HG03354 (cell line): ENCODE measurements around the gene ACAP3.

Source experiments
- ATAC-seq: cut with Tn5 transposase; IDR thresholded peaks from one replicate; pipeline ENCODE4 v1.9.1; 2021; ENCODE audit warnings: mild to moderate bottlenecking; ENCODE audit not compliant: unreplicated experiment, poor library complexity, severe bottlenecking

ACAP3 gene

GRCh38 chr1:1273512-1274298, 34.0 kb downstream of the ACAP3 start, which contains the start of gene UBE2J2:
TSS of gene UBE2J2 (minus strand) at chr1:1273854. CDS start at chr1:1267992, 5,862 bp downstream.
- ATAC-seq = peak; percentile 82

- peak; percentile 21 for ATAC-seq
Measured at GRCh38 chr1:1273209-1273511, 34.6 kb downstream of the ACAP3 start.

- ATAC-seq = peak; percentile 15
Measured at GRCh38 chr1:1272341-1273208, 35.2 kb downstream of the ACAP3 start.

- no peak for ATAC-seq
Measured at GRCh38 chr1:1270813-1271212, 36.9 kb downstream of the ACAP3 start.

- ATAC-seq = no peak
Measured at GRCh38 chr1:1268284-1268682, 39.4 kb downstream of the ACAP3 start.

- no peak for ATAC-seq
Measured at GRCh38 chr1:1267488-1268283, 40.0 kb downstream of the ACAP3 start.

GRCh38 chr1:1264868-1265272, 42.9 kb downstream of the ACAP3 start:
- ATAC-seq = no peak

- no peak for ATAC-seq
Measured at GRCh38 chr1:1264026-1264425, 43.7 kb downstream of the ACAP3 start.

- no peak for ATAC-seq
Measured at GRCh38 chr1:1262758-1263157, 45.0 kb downstream of the ACAP3 start.

- ATAC-seq = no peak
Measured at GRCh38 chr1:1262071-1262470, 45.7 kb downstream of the ACAP3 start.

GRCh38 chr1:1260843-1261560, 46.7 kb downstream of the ACAP3 start:
- ATAC-seq = no peak

GRCh38 chr1:1259951-1260600, 47.7 kb downstream of the ACAP3 start:
- ATAC-seq = no peak

- no peak for ATAC-seq
Measured at GRCh38 chr1:1259540-1259939, 48.2 kb downstream of the ACAP3 start.

GRCh38 chr1:1259119-1259488, 48.6 kb downstream of the ACAP3 start:
- ATAC-seq = no peak

GRCh38 chr1:1256956-1257871, 50.5 kb downstream of the ACAP3 start:
- ATAC-seq = no peak

- no peak for ATAC-seq
Measured at GRCh38 chr1:1255611-1256010, 52.1 kb downstream of the ACAP3 start.

GRCh38 chr1:1255078-1255477, 52.7 kb downstream of the ACAP3 start:
- ATAC-seq = no peak

- ATAC-seq = no peak
Measured at GRCh38 chr1:1254667-1254998, 53.1 kb downstream of the ACAP3 start.
